Measurements from ENCODE around the gene PSME3IP1.
A peak's percentile ranks its signal among the peaks of the same experiment; 100 is the strongest.
"Not testable (repeated sequence)": the region's sequence is repeated elsewhere in the genome, so short reads cannot be mapped to it uniquely, and the experiment has no call there.

The PSME3IP1 gene

GRCh38 chr16:57196753-57197152 is 10.9 kb upstream of the PSME3IP1 start:
- DNase-seq: no peak

GRCh38 chr16:57196286-57196685 is 10.4 kb upstream of the PSME3IP1 start:
- DNase-seq: no peak

GRCh38 chr16:57194512-57194911 is 8.7 kb upstream of the PSME3IP1 start:
- no peak for DNase-seq

GRCh38 chr16:57192720-57193486 is 7.1 kb upstream of the PSME3IP1 start:
- DNase-seq: no peak

- DNase-seq: no peak
Measured at GRCh38 chr16:57192146-57192545, 6.3 kb upstream of the PSME3IP1 start.

- no peak for DNase-seq
Measured at GRCh38 chr16:57191056-57191571, 5.3 kb upstream of the PSME3IP1 start.

GRCh38 chr16:57190136-57190535 is 4.3 kb upstream of the PSME3IP1 start:
- DNase-seq: no peak

GRCh38 chr16:57189527-57189926 is 3.7 kb upstream of the PSME3IP1 start:
- DNase-seq: not testable (repeated sequence)

GRCh38 chr16:57188711-57189002 is 2.8 kb upstream of the PSME3IP1 start:
- DNase-seq: no peak

GRCh38 chr16:57187902-57188710 is 2.3 kb upstream of the PSME3IP1 start:
- not testable (repeated sequence) for DNase-seq

GRCh38 chr16:57186872-57187854 is 1.3 kb upstream of the PSME3IP1 start:
- DNase-seq: peak; percentile 35

GRCh38 chr16:57185446-57185944 is 344 bp downstream of the PSME3IP1 start:
- DNase-seq: peak; percentile 51

- no peak for DNase-seq
Measured at GRCh38 chr16:57184887-57185445, 873 bp downstream of the PSME3IP1 start.

- no peak for DNase-seq
Measured at GRCh38 chr16:57184113-57184512, 1.7 kb downstream of the PSME3IP1 start.

- DNase-seq: no peak
Measured at GRCh38 chr16:57179215-57179828, 6.5 kb downstream of the PSME3IP1 start.

- no peak for DNase-seq
Measured at GRCh38 chr16:57178793-57179212, 7.0 kb downstream of the PSME3IP1 start.

GRCh38 chr16:57178196-57178595 is 7.6 kb downstream of the PSME3IP1 start:
- DNase-seq: no peak

- no peak for DNase-seq
Measured at GRCh38 chr16:57175896-57176295, 9.9 kb downstream of the PSME3IP1 start.

GRCh38 chr16:57172721-57173290 is 13.0 kb downstream of the PSME3IP1 start:
- DNase-seq: no peak

GRCh38 chr16:57169327-57169726 is 16.5 kb downstream of the PSME3IP1 start:
- DNase-seq: no peak

GRCh38 chr16:57167953-57168352 is 17.9 kb downstream of the PSME3IP1 start:
- peak; percentile 73 for DNase-seq
